H9 (cell line): Measurements from ENCODE around the gene CROCC2. TPM values are rescaled to one million over a fixed set of nuclear protein-coding genes. Genes with fewer than 3 reads are reported as not detected.

ENCODE experiments used
- DNase-seq: peaks from one replicate; pipeline ENCODE4 v3.0.0-alpha.2; 2017
- H2AFZ ChIP-seq: one replicate; pipeline ENCODE4 v1.6.1; 2013; ENCODE audit warnings: mild to moderate bottlenecking, low read length, control low read depth, moderate library complexity
- H2AK5ac ChIP-seq: 2 replicates; pipeline ENCODE4 v1.6.1; 2013; ENCODE audit warnings: low read length, control low read depth, mixed read lengths; ENCODE audit not compliant: insufficient read length
- H2BK120ac ChIP-seq: one replicate; pipeline ENCODE4 v1.6.1; 2013; ENCODE audit warnings: low read depth, mild to moderate bottlenecking, low read length, control low read depth, inconsistent platforms; ENCODE audit not compliant: poor library complexity, severe bottlenecking
- H2BK12ac ChIP-seq: 2 replicates; pipeline ENCODE4 v1.6.1; 2013; ENCODE audit warnings: low read length, control low read depth, mixed read lengths, low read depth; ENCODE audit not compliant: insufficient read length
- H2BK15ac ChIP-seq: 2 replicates; pipeline ENCODE4 v1.6.1; 2013; ENCODE audit warnings: low read depth, low read length, control low read depth
- H2BK20ac ChIP-seq: one replicate; pipeline ENCODE4 v1.6.1; 2013; ENCODE audit warnings: low read depth, mild to moderate bottlenecking, low read length, control low read depth, inconsistent platforms; ENCODE audit not compliant: poor library complexity, severe bottlenecking
- H2BK5ac ChIP-seq: 2 replicates; pipeline ENCODE4 v1.6.1; 2013; ENCODE audit warnings: low read length, control low read depth, mixed read lengths; ENCODE audit not compliant: insufficient read length
- H3K14ac ChIP-seq: 2 replicates; pipeline ENCODE4 v1.6.1; 2013; ENCODE audit warnings: low read length, control low read depth; ENCODE audit not compliant: insufficient read depth
- H3K18ac ChIP-seq: 2 replicates; pipeline ENCODE4 v1.6.1; 2013; ENCODE audit warnings: low read depth, mild to moderate bottlenecking, mixed read lengths, low read length, control low read depth; ENCODE audit not compliant: insufficient read length
- H3K23ac ChIP-seq: 2 replicates; pipeline ENCODE4 v1.6.1; 2013; ENCODE audit warnings: low read length, control low read depth, mixed read lengths, low read depth; ENCODE audit not compliant: insufficient read length
- H3K23me2 ChIP-seq: 2 replicates; pipeline ENCODE4 v1.6.1; 2013; ENCODE audit warnings: low read depth, mild to moderate bottlenecking, mixed read lengths, low read length, control low read depth; ENCODE audit not compliant: insufficient read length, poor library complexity, severe bottlenecking
- H3K27ac ChIP-seq: 2 replicates; pipeline ENCODE4 v1.5.1; 2013; ENCODE audit warnings: low read length, control low read depth, mixed read lengths, low read depth; ENCODE audit not compliant: insufficient read length
- H3K27me3 ChIP-seq: 2 replicates; pipeline ENCODE4 v1.6.1; 2013; ENCODE audit warnings: low read length, control low read depth, inconsistent platforms; ENCODE audit not compliant: insufficient read depth
- H3K4ac ChIP-seq: 2 replicates; pipeline ENCODE4 v1.6.1; 2013; ENCODE audit warnings: low read depth, mild to moderate bottlenecking, control low read depth, inconsistent platforms, low read length, moderate library complexity
- H3K4me1 ChIP-seq: 2 replicates; pipeline ENCODE4 v1.6.1; 2013; ENCODE audit warnings: low read length, control low read depth, inconsistent platforms; ENCODE audit not compliant: insufficient read depth
- H3K4me2 ChIP-seq: 2 replicates; pipeline ENCODE4 v1.6.1; 2013; ENCODE audit warnings: low read length, control low read depth, mixed read lengths; ENCODE audit not compliant: insufficient read length, insufficient read depth
- H3K56ac ChIP-seq: 2 replicates; pipeline ENCODE4 v1.6.1; 2013; ENCODE audit warnings: low read depth, mild to moderate bottlenecking, mixed read lengths, low read length, control low read depth; ENCODE audit not compliant: insufficient read length
- H3K79me1 ChIP-seq: 2 replicates; pipeline ENCODE4 v1.6.1; 2013; ENCODE audit warnings: low read depth, mild to moderate bottlenecking, moderate library complexity, low read length, control low read depth, inconsistent platforms; ENCODE audit not compliant: insufficient read depth, poor library complexity, severe bottlenecking
- H3K79me2 ChIP-seq: 2 replicates; pipeline ENCODE4 v1.6.1; 2013; ENCODE audit warnings: low read length, control low read depth, inconsistent platforms; ENCODE audit not compliant: insufficient read depth
- H3K9ac ChIP-seq: 2 replicates; pipeline ENCODE4 v1.6.1; 2013; ENCODE audit warnings: low read length, control low read depth, mixed read lengths; ENCODE audit not compliant: insufficient read length; ENCODE audit errors: extremely low read depth
- H3K9me3 ChIP-seq: one replicate; pipeline ENCODE4 v1.6.1; 2013; ENCODE audit warnings: low read depth, low read length, inconsistent platforms; ENCODE audit not compliant: control insufficient read depth
- H3T11ph ChIP-seq: one replicate; pipeline ENCODE4 v1.6.1; 2013; ENCODE audit warnings: mild to moderate bottlenecking, low read length, control low read depth, inconsistent platforms
- H4K20me1 ChIP-seq: one replicate; pipeline ENCODE4 v1.6.1; 2013; ENCODE audit not compliant: control insufficient read depth, insufficient read length, insufficient read depth
- H4K5ac ChIP-seq: 2 replicates; pipeline ENCODE4 v1.6.1; 2013; ENCODE audit warnings: low read depth, mild to moderate bottlenecking, mixed read lengths, low read length, control low read depth; ENCODE audit not compliant: insufficient read length
- H4K8ac ChIP-seq: replicated peaks from 2 replicates; pipeline ENCODE4 v1.6.1; 2013; ENCODE audit warnings: low read length, control low read depth, mixed read lengths, low read depth; ENCODE audit not compliant: insufficient read length
- H4K91ac ChIP-seq: 2 replicates; pipeline ENCODE4 v1.6.1; 2013; ENCODE audit warnings: low read depth, mild to moderate bottlenecking, moderate library complexity, mixed read lengths, low read length, control low read depth; ENCODE audit not compliant: insufficient read length
- H3K27ac Mint-ChIP-seq, 3 experiments: 2 replicates in 2 of 3; 3 replicates in 1 of 3; pipeline ENCODE4 v1.8.0; 2020 to 2021; ENCODE audit warnings: mixed read lengths in 3 of 3, mild to moderate bottlenecking in 1 of 3, moderate library complexity in 1 of 3
- H3K27me3 Mint-ChIP-seq: 2 replicates; pipeline ENCODE4 v1.8.0; 2021; ENCODE audit warnings: low read depth, mild to moderate bottlenecking, moderate library complexity, mixed read lengths
- H3K36me3 Mint-ChIP-seq, 3 experiments: 2 replicates in 2 of 3; 3 replicates in 1 of 3; pipeline ENCODE4 v1.8.0; 2020 to 2021; ENCODE audit warnings: low read depth in 3 of 3, mixed read lengths in 3 of 3; ENCODE audit not compliant: insufficient read depth in 1 of 3
- H3K4me1 Mint-ChIP-seq, 2 experiments: 2 replicates each; pipeline ENCODE4 v1.8.0; 2020; ENCODE audit warnings: mixed read lengths in 2 of 2
- H3K4me3 Mint-ChIP-seq, 2 experiments: 2 replicates in 1 of 2; 3 replicates in 1 of 2; pipeline ENCODE4 v1.8.0; 2020 to 2021; ENCODE audit warnings: mild to moderate bottlenecking in 2 of 2, mixed read lengths in 2 of 2, moderate library complexity in 1 of 2
- H3K9me3 Mint-ChIP-seq, 2 experiments: 2 replicates in 1 of 2; 3 replicates in 1 of 2; pipeline ENCODE4 v1.8.0; 2020; ENCODE audit warnings: mild to moderate bottlenecking in 2 of 2, mixed read lengths in 2 of 2, moderate library complexity in 1 of 2
- CTCF ChIP-seq: fragments of 200-600 bp; sonication (generic); conservative IDR thresholded peaks from 3 replicates; pipeline ENCODE4 v1.8.0; 2021; ENCODE audit warnings: antibody characterized with exemption, mild to moderate bottlenecking
- WGBS: extraction: QIAGEN DNeasy Blood & Tissue Kit; methylation state at CpG from one replicate; pipeline ENCODE4 v1.1.7; 2013; ENCODE audit warnings: missing lambda C conversion rate, low lambda C conversion rate, mixed read lengths; ENCODE audit not compliant: insufficient read length; ENCODE audit errors: extremely low coverage; 5-methylcytosine and 5-hydroxymethylcytosine counted together
- total RNA-seq: library from RNA; stranded (reverse); gene quantifications from 2 replicates; pipeline ENCODE4 v1.2.1, GENCODE V29; 2021

Gene CROCC2
- total RNA-seq, 1 experiment from 2014 or later: not detected

- Mint-ChIP-seq H3K27ac (no peak overlapping the region), H3K4me1 (peaks cover 0 to 3% of the 10 kb centered on the region in 2 experiments; a peak in 1 of 4 replicates), H3K9me3 (no peaks in the 10 kb centered on the region), H3K36me3 (no peaks in the 10 kb centered on the region; a peak in 1 of 7 replicates), H3K4me3 (no peak overlapping the region), H3K27me3 (no peaks in the 10 kb centered on the region)
- Histone ChIP-seq H3K27me3 (no peaks in the 10 kb centered on the region), H2BK12ac (no peak overlapping the region), H3K4ac (no peak overlapping the region), H4K20me1 (no peaks in the 10 kb centered on the region), H4K5ac (no peak overlapping the region), H3K4me2 (no peak overlapping the region), H3K23ac (no peak overlapping the region), H3K56ac (no peak overlapping the region), H2BK5ac (no peak overlapping the region), H3T11ph (no peak overlapping the region), H2BK120ac (no peak overlapping the region), H3K4me1 (no peaks in the 10 kb centered on the region), H3K9me3 (no peaks in the 10 kb centered on the region), H3K27ac (no peak overlapping the region), H2AFZ (no peak overlapping the region), H3K18ac (no peak overlapping the region), H3K14ac (no peak overlapping the region), H2BK20ac (no peak overlapping the region), H3K79me1 (no peaks in the 10 kb centered on the region), H3K23me2 (no peaks in the 10 kb centered on the region), H4K91ac (no peak overlapping the region), H3K79me2 (no peaks in the 10 kb centered on the region), H2BK15ac (no peak overlapping the region), H4K8ac (no peak overlapping the region), H3K9ac (no peak overlapping the region), H2AK5ac (no peak overlapping the region)
- no CpG with 5 or more reads among the region's 7 CpGs for WGBS
- no peak for TF ChIP-seq CTCF
- DNase-seq: no peak
These were observed 30.1 kb upstream of the CROCC2 start for GRCh38 chr2:240876035-240876474.
